IPS-NIHi7 (cell line): ENCODE data around the gene SH2D3C.

Experiments
- DNase-seq: peaks from one replicate; pipeline ENCODE4 v3.0.0; 2012; ENCODE audit warnings: mixed read lengths; ENCODE audit errors: extremely low spot score

Gene SH2D3C, protein sequence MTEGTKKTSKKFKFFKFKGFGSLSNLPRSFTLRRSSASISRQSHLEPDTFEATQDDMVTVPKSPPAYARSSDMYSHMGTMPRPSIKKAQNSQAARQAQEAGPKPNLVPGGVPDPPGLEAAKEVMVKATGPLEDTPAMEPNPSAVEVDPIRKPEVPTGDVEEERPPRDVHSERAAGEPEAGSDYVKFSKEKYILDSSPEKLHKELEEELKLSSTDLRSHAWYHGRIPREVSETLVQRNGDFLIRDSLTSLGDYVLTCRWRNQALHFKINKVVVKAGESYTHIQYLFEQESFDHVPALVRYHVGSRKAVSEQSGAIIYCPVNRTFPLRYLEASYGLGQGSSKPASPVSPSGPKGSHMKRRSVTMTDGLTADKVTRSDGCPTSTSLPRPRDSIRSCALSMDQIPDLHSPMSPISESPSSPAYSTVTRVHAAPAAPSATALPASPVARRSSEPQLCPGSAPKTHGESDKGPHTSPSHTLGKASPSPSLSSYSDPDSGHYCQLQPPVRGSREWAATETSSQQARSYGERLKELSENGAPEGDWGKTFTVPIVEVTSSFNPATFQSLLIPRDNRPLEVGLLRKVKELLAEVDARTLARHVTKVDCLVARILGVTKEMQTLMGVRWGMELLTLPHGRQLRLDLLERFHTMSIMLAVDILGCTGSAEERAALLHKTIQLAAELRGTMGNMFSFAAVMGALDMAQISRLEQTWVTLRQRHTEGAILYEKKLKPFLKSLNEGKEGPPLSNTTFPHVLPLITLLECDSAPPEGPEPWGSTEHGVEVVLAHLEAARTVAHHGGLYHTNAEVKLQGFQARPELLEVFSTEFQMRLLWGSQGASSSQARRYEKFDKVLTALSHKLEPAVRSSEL

DNA sequence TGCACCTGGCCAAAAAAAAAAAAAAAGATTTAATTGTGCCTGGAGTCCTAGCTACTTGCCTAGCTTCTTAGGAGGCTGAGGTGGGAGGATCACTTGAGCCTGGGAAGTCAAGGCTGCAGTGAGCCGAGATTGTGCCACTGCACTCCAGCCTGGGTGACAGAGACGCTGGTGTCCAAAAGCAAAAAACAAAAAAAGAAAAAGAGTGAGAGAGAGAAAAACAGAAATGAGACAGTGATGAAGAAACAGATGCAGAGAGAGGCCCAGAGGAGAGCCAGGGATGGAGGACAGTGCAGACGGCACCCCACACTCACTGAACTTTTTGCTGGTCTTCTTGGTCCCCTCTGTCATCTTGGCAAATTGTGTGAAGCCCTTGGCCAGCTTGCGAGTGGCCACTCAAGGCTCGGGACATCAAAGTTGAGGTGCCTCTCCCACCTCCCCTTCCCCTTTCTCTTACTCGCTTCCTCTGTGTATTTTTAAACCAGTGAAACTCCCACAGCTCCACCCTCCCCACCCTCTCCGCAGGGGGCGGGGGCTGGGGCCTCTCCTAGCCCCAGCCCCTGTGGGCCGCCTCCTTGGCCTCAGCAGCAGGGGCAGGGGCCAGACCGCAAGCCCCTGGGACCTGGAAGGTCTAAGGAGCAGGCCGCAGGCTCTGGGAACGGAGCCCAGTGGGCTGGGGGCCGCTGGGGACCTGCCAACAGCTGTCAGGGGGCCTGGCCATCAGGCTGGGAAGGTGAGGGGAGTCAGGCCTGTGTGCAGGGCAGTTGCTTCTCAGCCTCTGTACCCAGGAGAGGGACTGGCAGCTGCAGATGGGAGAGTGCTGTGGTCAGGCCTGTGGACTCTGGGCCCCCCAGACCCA is at the start of gene SH2D3C:
Gene SH2D3C (minus strand): TSS at position 387 of the 856 bp plus-strand sequence. CDS start 39 bp downstream, at position 348.
- DNase-seq, result no peak

DNA sequence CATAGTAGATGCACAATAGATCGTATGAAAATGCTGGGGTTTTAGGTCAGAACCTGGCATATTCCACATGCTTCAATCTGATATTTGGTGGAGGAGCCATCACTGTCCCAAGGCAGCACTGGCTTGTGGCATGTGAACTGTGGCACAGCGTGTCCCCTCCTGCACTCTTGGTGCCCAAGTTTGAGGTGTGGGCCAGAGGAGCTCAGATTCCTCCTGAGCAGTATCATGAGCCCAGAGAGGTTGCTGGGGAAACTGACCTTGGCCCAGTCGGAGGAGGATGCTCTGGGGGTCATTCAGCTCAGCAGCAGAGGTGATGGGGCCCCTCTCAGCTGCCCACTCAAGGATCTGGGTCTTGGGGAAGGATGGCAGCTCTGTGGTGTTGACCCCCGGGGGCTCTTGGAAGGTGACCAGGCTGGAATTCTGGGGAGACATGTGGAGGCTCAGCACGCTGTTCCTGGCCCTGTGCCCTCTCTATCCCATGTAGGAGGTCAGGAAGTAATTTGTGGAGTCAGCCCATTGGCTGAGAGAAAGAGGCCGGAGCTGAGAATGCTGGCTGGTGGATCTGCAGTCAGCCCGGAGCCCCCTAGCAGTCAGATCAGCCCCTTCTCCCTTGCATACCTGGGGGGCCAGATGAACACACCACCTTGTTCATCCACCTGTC is 47.9 kb upstream of the SH2D3C start:
- DNase-seq, result no peak

GRCh38 chr9:127825319-127826051 is 47.0 kb upstream of the SH2D3C start:
- peak; percentile 91 for DNase-seq

DNA sequence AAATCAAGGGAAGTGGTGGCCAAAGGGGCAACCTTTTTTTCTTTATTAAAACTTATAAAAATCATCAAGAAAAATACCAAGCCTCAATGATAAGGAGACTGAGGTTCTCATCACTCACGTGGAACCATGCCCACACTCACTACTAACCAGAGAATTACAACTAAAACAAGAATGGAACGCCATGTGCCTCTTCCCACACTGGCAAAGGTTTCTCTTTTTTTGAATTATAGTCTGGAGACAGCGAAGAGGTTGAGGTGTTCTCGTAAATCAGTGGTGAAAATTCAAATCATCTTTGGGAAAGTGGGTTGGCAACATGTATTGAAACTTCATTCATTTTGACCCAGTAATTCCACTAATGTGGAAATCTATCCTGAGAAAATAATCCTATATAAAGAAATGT is 43.6 kb upstream of the SH2D3C start:
- DNase-seq, result no peak

- DNase-seq, result no peak
Measured at GRCh38 chr9:127818574-127818973, 40.1 kb upstream of the SH2D3C start.

DNA sequence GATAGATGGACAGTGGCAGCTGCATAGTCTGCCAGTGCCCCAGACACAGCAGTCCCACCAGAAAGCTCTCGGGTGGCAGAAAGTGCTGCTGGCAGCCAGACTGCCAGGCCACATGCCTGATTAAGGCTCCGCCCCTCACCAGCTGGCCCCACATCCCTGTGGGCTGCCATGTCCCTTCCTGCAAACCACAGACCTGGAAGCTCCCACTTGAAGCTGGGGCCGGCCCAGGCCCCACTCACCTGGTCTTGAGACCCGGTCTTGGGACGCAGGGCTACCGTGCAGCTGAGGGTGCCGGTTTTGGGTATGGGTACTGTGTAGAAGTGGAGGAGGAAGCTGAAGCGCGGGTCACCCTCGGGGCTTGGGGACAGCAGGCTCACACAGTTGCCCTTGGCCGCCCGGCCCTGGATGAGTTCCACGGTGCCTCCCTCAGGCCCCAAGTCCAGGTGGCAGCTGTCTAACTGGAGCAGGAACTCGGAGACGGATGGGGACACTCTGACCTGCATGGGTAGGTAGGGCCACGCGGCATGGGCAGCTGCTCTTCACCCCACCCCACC is 39.5 kb upstream of the SH2D3C start:
- DNase-seq, result no peak

DNA sequence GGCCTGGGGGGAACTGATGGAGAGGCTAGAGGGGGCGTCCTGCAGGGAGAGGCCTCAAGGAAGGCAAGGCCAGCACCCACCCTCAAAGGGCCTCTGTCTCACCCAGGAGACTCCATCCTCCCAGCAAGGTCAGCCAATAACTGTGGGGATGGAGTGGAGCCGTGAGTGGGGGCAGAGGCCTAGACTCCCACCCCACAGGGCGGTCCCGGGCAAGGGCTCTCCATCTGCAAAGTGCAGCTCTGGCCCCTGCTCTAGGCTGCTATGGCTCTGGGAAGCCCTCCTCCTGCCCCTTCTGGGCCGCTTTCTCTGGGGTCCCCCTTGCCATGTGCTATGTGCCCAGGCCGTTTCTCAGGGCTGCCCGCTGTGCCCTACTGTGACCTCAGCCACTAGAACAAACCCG is 38.3 kb upstream of the SH2D3C start:
- no peak for DNase-seq

GRCh38 chr9:127816362-127816725 is 37.9 kb upstream of the SH2D3C start:
- DNase-seq, result no peak

DNA sequence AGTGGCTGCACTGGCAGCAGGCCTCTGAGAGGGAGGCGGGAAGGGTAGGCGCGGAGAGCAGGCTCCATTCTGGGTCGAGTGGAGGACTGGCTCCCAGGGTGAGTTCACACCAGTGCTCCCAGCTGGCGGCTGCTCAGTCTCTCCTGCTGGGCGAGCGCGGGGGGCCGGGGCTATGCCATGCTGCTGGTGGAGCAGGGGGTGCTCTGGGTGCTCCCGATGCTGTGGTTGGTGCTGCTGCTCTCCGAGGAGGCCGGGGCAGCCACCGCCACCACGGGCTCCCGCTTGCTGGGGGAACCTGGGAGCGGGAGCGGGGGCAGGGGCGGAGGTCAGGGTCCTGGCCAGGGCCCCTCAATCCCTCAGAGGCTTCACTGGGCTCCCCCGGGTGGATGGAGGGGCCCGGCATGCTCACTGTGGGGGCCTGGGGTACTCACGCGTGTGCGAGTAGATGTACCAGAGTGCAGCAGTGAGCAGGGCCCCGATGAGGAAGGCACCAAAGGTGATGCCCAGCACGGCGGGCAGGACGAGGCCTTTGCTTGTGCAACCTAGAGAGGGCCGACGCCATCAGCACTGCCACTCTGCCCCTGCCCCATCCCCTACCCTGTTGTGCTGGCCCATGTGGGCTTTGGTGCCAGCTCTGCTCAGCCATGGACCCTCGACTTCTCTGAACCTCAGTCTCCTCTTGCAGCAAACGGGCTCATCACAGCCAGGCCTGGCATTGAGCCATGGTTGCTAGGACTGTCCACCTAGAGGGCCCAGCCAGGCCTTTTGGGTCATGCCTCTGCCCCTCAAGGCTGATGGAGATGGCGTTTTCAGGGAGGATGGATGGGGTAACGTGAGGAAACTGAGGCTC is 37.3 kb upstream of the SH2D3C start:
- no peak for DNase-seq

DNA sequence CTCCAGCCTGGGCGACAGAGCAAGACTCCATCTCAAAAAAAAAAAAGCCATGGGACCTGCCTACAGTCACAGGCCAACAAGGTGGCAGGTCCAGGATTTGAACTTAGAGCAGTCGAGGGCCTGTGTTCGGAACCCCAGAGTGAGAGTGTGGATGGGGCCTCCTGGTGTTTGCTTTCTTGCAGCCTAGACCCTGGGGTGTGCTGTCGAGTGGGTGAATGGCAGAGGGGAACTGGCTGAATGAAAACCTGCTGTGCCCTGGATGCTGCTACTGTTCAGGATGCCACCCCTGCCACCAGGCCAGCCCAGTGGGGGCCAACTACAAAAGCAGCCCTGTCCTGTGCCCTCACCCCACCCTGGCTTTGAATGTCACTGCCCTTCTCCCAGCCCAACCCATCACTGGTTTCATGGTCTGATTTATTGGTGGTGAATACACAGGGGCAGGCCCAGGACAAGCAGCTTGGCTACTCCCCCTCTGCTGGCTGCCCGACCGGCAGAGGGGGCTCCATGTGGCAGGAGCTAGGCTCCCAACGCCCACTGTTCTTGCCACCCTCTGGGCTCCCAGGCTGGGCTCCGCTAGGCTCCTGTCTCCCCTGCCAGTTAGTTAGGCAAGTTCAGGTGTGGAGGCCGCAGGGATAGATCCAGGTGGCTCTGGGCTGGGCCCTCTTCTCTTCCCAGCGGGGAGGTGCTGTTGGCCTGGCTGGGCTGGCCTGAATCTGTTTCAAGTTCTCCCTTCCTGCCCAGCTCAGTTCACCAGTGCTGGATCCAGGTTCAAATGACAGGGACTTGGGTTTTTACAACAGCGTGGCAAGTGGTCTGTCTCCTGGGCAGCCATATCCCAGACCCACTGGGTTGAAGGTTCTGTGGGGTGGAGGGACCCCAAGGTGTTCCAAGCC is 36.4 kb upstream of the SH2D3C start:
- DNase-seq, result no peak

- no peak for DNase-seq
Measured at GRCh38 chr9:127813686-127814226, 35.3 kb upstream of the SH2D3C start.

GRCh38 chr9:127812936-127813675 is 34.6 kb upstream of the SH2D3C start:
- no peak for DNase-seq

- DNase-seq, result no peak
Measured at GRCh38 chr9:127812011-127812410, 33.5 kb upstream of the SH2D3C start.

DNA sequence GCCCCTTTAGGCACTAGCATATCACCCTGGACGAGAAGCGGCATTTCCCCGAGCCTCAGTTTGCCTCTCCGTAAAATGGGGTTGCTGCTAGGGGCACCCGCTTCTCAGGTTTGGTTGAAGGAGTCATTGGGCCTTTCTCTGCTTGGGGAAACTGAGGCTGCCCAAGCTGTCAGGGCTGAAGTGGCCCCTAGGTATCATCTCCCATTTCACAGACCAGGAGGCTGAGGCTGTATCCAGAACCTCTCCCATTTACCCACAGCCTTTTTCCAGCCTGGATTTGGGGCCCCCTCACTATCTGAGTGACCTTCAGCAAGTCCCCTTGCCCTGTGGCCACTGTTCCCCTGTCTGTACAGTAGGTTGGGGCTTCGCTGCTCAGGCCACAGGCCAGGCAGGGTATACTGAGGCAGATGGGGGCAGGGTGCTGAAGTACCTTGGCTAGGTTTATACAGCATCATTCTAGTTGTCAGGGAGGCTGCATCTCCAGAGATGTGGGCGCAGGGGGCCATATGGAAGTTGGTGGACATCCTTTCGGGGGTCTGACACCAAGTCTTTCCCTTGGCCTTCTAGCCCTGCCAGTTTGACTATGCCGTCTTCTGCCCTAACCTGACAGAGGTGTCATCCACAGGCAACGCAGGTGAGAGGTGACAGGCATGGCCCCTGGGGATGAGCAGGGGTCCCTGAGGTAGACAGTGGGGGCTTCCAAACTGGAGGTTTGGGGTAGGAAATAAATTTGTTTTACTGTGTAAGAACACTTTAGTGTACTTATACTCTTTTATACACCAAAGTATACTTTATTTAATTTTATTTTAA is 32.1 kb upstream of the SH2D3C start:
- no peak for DNase-seq

DNA sequence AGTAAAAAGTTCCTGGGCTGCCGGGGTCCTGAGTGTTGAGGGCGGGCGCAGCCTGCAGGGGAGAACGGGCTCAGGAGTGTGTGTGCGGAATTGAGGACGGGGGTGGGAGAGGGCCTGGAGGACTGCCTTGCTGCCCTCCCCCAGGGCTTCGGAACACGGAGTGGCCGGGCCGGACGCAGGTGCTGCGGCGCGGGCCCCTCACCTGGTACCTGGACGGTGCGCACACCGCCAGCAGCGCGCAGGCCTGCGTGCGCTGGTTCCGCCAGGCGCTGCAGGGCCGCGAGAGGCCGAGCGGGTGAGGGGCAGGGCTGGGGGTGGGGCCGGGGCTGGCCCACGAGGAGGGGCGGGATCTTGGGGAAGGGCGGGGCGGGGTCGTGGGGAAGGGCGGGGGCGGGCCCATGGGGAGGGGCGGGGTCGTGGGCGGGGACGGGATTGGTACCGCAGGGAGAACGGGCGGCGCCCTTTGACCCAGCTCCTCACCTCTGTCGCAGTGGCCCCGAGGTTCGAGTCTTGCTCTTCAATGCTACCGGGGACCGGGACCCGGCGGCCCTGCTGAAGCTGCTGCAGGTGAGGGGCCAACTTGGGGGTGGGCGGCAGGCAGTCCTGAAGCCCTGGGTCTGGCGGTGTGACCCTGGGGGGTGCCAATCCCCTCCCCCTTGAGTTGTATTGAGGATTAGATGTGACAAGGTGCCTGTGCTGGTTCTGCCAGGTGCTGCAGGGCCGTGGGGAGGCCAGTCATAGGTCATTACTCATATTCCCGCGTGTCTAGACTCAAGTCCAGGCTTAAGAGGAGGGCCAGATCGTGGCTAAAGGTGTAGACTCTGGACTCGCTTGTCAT is 31.3 kb upstream of the SH2D3C start:
- peak; percentile 91 for DNase-seq
